ENCODE results near the gene RBBP8NL. TPM values are rescaled to one million over a fixed set of nuclear protein-coding genes. Genes with fewer than 3 reads are reported as not detected.

The RBBP8NL gene
- polyA plus RNA-seq, 4 donors, result 0.04 to 3.0 (median 1.5) TPM

- DNase-seq (ENCODE audit: low read depth in 4 of 4, low spot score in 3 of 4), result no peak
These were observed 18.1 kb downstream of the RBBP8NL start for GRCh38 chr20:62409086-62409853.

- no peak for DNase-seq (ENCODE audit: low read depth in 4 of 4, low spot score in 3 of 4)
These were observed 18.7 kb downstream of the RBBP8NL start for GRCh38 chr20:62408640-62409039.

GRCh38 chr20:62408055-62408454 is 19.3 kb downstream of the RBBP8NL start:
- DNase-seq (ENCODE audit: low read depth in 4 of 4, low spot score in 3 of 4), result no peak

GRCh38 chr20:62407221-62407992 is 19.9 kb downstream of the RBBP8NL start, which contains the start of gene CABLES2:
Gene CABLES2 (minus strand): TSS chr20:62407285. CDS start chr20:62407276, 9 bp downstream.
- peak; percentile 69 to 87 (median 82) for DNase-seq (ENCODE audit: low read depth in 4 of 4, low spot score in 3 of 4)

- DNase-seq (ENCODE audit: low read depth in 4 of 4, low spot score in 3 of 4), result no peak
These were observed 20.6 kb downstream of the RBBP8NL start for GRCh38 chr20:62406635-62407176.

GRCh38 chr20:62405981-62406513 is 21.3 kb downstream of the RBBP8NL start:
- no peak for DNase-seq (ENCODE audit: low read depth in 4 of 4, low spot score in 3 of 4)

- no peak for DNase-seq (ENCODE audit: low read depth in 4 of 4, low spot score in 3 of 4)
These were observed 22.0 kb downstream of the RBBP8NL start for GRCh38 chr20:62405108-62405980.

- DNase-seq (ENCODE audit: low read depth in 4 of 4, low spot score in 3 of 4), result no peak
These were observed 22.6 kb downstream of the RBBP8NL start for GRCh38 chr20:62404761-62405107.

- no peak for DNase-seq (ENCODE audit: low read depth in 4 of 4, low spot score in 3 of 4)
These were observed 23.1 kb downstream of the RBBP8NL start for GRCh38 chr20:62404112-62404665.

- DNase-seq (ENCODE audit: low read depth in 4 of 4, low spot score in 3 of 4), result no peak
These were observed 24.0 kb downstream of the RBBP8NL start for GRCh38 chr20:62403331-62403730.

GRCh38 chr20:62402456-62403150 is 24.7 kb downstream of the RBBP8NL start:
- no peak for DNase-seq (ENCODE audit: low read depth in 4 of 4, low spot score in 3 of 4)

GRCh38 chr20:62401331-62401779 is 26.0 kb downstream of the RBBP8NL start:
- DNase-seq (ENCODE audit: low read depth in 4 of 4, low spot score in 3 of 4), result no peak

- no peak for DNase-seq (ENCODE audit: low read depth in 4 of 4, low spot score in 3 of 4)
These were observed 26.8 kb downstream of the RBBP8NL start for GRCh38 chr20:62400541-62400940.

- no peak for DNase-seq (ENCODE audit: low read depth in 4 of 4, low spot score in 3 of 4)
These were observed 27.3 kb downstream of the RBBP8NL start for GRCh38 chr20:62400021-62400420.

- DNase-seq (ENCODE audit: low read depth in 4 of 4, low spot score in 3 of 4), result no peak
These were observed 29.1 kb downstream of the RBBP8NL start for GRCh38 chr20:62398120-62398821.

- DNase-seq (ENCODE audit: low read depth in 4 of 4, low spot score in 3 of 4), result no peak
These were observed 30.7 kb downstream of the RBBP8NL start for GRCh38 chr20:62396367-62397239.

GRCh38 chr20:62395311-62396242 is 31.8 kb downstream of the RBBP8NL start:
- DNase-seq (ENCODE audit: low read depth in 4 of 4, low spot score in 3 of 4), result no peak

Measured in left renal pelvis (tissue), 4 donors.